ENCODE data around the gene FIGLA.

FIGLA gene

GRCh38 chr2:70730730-70731129, 59.7 kb downstream of the FIGLA start:
- H3K4me3 Mint-ChIP-seq: no peak overlapping the region
- no peaks in the 10 kb centered on the region for H3K27me3 Mint-ChIP-seq (ENCODE audit: low read depth)
- no peaks in the 10 kb centered on the region for H3K9me3 Mint-ChIP-seq
- no peaks in the 10 kb centered on the region for H3K4me1 Mint-ChIP-seq (ENCODE audit: low read depth)
- H3K27ac Mint-ChIP-seq: no peak overlapping the region
- H3K36me3 Mint-ChIP-seq (ENCODE audit: low read depth): no peaks in the 10 kb centered on the region

GRCh38 chr2:70729647-70730046, 60.8 kb downstream of the FIGLA start:
- Mint-ChIP-seq H3K9me3 (no peaks in the 10 kb centered on the region), H3K27me3 (ENCODE audit: low read depth) (no peaks in the 10 kb centered on the region), H3K27ac (no peak overlapping the region), H3K4me3 (no peak overlapping the region), H3K36me3 (ENCODE audit: low read depth) (no peaks in the 10 kb centered on the region), H3K4me1 (ENCODE audit: low read depth) (no peaks in the 10 kb centered on the region)

- Mint-ChIP-seq H3K27ac (no peak overlapping the region), H3K36me3 (ENCODE audit: low read depth) (no peaks in the 10 kb centered on the region), H3K4me3 (no peak overlapping the region), H3K27me3 (ENCODE audit: low read depth) (no peaks in the 10 kb centered on the region), H3K9me3 (no peaks in the 10 kb centered on the region), H3K4me1 (ENCODE audit: low read depth) (no peaks in the 10 kb centered on the region)
Measured at GRCh38 chr2:70728128-70728527, 62.3 kb downstream of the FIGLA start.

Data from T-helper 1 cell treated with Interleukin-12 subunit alpha and Interleukin-12 subunit beta and Interleukin-4 antibody, amounts not matched to agents 30 μg/mL and 1 μg/mL, for 36 hours (primary cell).